Muscle of arm (tissue), 12 donors: Measurements from ENCODE around the gene IL26. TPM values are rescaled to one million over a fixed set of nuclear protein-coding genes. Genes with fewer than 3 reads are reported as not detected.

Experiments
- DNase-seq: peaks from one replicate; pipeline ENCODE4 v3.0.0-alpha.2; 2013
- polyA plus RNA-seq, 12 donors: library from polyadenylated mRNA; unstranded; fragments of 120-200 nt; gene quantifications; one replicate each; pipeline ENCODE4 v1.2.1, GENCODE V29; 2013; ENCODE audit not compliant: insufficient read length in 12 of 12

The IL26 gene
- polyA plus RNA-seq, 12 donors = not detected

DNA sequence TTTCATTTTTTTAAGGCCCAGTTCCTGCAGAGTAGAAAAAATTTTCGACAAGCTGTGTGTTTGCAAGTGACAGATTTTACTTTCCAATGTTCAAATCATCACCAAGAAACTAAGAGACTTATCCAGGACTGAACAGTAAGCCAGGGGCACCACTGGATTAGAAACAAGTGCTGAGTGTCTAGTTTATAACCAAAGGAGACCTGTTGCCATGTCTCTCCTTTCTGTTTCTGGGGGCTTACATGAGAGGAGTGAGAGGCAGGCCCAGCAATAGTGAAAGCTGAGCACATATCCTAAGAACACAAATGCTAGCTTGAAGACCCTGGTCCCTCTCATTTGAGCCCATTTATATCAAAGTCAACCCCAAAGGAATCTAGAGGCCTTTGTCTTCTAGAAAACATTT is 69.0 kb downstream of the IL26 start:
- no peak for DNase-seq

- DNase-seq = no peak
These were observed 70.8 kb downstream of the IL26 start for GRCh38 chr12:68154779-68155178.

Other genes with a start within 250 kb of the IL26 start
- gene IFNG-AS1, start 236.4 kb downstream of the IL26 start, polyA plus RNA-seq = under 1 TPM in 10 of 12 donors, not detected in 2; 0.15 to 0.86 (median 0.46) TPM
- gene IFNG, start 66.1 kb downstream of the IL26 start, polyA plus RNA-seq = under 1 TPM in 1 of 12 donors, not detected in 11; 0.15 TPM
- gene IL22, start 27.8 kb upstream of the IL26 start, polyA plus RNA-seq = not detected
- gene MDM1, start 106.6 kb upstream of the IL26 start, polyA plus RNA-seq = 10 to 100 TPM in 10 of 12 donors, 1 to 10 TPM in 1, not detected in 1; 7.2 to 27.7 (median 17.2) TPM